GM18868 (cell line): ENCODE results near the gene SIGLECL1.

ENCODE experiments used
- ATAC-seq: cut with Tn5 transposase; IDR thresholded peaks from one replicate; pipeline ENCODE4 v1.9.1; 2021; ENCODE audit warnings: mild to moderate bottlenecking, moderate library complexity; ENCODE audit not compliant: unreplicated experiment

The SIGLECL1 gene

DNA sequence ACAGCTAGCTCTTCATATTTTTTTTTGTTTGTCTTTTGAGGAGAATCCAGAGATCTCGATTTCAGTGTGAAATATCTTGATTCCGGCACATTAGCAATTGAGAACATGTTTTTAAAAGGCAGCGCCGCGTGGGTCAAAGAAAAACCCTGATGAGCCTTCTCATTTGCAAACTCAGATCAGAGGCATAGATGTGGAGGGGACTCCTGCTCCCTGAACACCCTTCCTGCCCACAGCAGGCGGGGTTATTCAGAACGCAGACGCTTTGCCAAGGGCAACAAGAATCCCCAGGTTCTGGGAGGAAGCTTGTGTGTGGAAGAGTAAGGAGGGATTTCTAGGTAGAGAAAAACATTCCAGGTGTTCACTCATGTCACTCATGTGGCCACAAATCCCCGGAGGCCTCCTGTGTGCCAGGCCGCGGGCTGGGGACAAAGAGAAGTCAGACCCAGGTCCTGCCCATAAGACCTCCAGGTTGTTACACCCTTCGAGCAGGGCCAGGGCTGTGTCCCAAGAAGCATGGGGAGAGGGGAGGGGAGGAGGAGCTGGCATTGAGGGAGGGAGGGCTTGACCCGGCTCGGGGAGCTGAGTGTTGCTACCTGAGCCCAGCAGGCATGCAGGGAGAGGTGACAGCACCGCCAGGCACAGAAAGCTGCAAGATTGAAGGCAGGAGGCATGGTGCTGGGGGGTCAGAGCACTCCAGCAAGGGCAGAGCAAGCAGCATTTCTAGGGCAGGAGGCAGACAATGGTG lies 44.7 kb downstream of the SIGLECL1 start:
- no peak for ATAC-seq

DNA sequence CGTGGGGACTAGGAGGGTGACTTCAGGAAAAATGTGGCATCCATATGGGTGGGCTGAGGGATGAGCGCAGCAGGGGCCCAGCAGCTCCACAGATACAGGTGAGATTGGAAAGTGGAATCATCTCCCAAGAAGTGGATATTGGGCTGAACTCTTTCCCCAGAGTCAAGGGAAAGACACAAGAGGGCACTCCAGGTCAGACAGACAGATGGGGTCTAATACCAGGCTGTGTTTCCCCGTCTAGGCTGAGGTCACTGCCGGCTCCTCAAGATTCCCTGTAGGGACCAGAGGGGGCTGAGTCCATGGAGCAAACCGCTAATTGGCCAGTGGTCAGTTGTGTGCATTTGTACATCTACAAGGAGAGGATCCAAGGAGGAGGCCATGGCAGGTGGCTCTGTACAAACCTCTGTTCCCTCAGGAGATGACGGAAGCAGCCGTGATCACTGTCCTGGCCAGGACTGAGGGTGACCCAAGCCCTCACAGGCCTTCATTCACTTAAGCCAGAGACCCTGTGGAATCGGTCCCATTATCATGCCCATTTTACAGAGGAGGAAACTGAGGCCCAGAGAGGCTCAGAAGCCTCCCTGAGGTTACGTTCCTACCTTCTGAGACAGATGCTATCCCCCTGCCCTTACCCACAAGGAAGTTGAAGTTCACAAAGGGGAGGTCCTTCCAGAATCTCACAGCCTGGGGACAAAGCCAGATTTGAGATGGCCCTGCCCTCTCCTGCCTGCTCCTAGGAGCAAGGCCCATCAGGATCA lies 45.6 kb downstream of the SIGLECL1 start:
- no peak for ATAC-seq

DNA sequence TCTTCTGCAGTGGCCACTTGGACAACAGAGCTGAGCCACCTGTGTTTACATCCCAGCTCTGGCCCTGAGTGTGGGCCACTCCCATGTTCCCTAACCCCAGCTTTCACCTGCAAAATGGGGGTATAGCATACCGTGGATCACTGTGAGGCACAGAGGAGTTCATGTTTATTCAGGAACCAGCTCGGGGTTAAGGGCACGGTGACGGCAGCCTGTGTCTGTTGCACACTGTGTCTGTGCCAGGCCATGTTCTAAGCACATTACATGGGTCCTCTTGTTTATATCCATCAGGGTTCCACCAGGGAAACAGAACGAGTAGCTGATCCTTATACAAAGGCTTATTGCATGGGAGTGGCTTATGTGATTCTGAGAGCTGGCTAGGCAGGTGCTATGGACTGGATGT lies 46.5 kb downstream of the SIGLECL1 start:
- no peak for ATAC-seq

DNA sequence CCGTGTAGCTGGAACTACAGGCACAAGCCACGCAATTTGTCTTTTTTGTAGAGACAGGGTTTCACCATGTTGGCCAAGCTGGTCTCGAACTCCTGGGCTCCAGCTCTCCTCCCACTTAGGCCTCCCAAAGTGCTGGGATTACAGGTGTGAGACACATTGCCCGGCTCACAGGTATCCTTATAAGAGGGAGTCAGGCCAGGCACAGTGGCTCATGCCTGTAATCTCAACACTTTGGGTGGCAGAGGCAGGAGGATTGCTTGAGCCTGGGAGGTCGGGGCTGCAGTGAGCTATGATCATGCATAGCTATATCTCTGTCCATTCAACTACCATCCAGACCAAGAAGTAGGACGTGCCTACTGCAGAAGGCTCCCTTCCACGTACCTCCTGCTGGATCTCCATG lies 50.4 kb downstream of the SIGLECL1 start:
- no peak for ATAC-seq

DNA sequence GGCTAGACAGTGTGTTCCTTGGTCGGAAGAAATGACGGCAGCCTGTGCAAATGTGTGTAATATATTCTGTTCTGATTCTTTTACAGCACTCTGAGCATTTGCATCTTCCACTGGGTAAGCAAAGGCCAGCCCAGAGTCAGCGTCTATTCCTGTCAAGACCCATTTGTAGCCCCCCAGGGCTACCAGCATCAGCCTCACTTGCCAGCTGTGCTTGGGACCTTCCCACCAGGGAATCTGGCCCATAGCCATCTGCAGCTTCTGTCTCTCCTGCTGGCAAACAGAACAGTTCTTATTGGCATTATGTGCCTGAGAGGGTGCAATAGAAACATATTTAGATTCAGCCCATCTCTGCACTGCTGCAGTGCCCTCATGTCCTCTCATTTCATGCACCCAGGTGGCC lies 54.6 kb downstream of the SIGLECL1 start:
- no peak for ATAC-seq

GRCh38 chr19:51311351-51312257 lies 60.7 kb downstream of the SIGLECL1 start, which contains the start of gene IGLON5:
IGLON5 (plus strand) TSS chr19:51311644; CDS start chr19:51311848, 204 bp downstream.
- no peak for ATAC-seq

GRCh38 chr19:51316688-51317087 lies 65.8 kb downstream of the SIGLECL1 start:
- ATAC-seq: no peak

- ATAC-seq: no peak
Observed at GRCh38 chr19:51317376-51317775, 66.5 kb downstream of the SIGLECL1 start.

DNA sequence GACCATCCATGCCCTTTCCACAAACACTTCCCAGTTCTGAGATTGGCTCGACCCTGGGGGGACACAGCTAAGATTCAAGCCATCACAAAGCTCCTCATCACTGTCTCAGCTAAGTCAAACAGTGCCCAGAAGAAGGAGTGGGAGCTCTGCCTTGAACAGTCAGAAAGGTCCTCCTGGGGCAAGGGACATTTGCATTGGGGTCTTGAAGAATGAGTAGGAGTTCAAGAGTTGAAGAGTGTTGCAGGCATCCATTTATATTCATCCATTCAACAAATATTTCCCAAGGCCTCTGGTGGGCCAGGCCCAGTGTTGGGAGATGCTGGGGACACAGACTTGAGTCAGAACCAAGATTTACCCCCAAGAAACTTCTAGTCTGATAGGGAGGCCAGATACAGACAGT lies 67.1 kb downstream of the SIGLECL1 start:
- no peak for ATAC-seq
